Fibroblast of lung (primary cell): Measurements from ENCODE around the gene ANO10.

ENCODE experiments used
- CTCF ChIP-seq, 2 donors: IDR thresholded peaks in 1 of 2; conservative IDR thresholded peaks in 1 of 2; 1 replicate in 1 of 2; 2 replicates in 1 of 2; pipeline ENCODE4 v1.5.1; 2011 to 2012; ENCODE audit warnings: low read length in 2 of 2, control low read depth in 1 of 2, inconsistent platforms in 1 of 2, low read depth in 1 of 2, mild to moderate bottlenecking in 1 of 2
- EZH2 ChIP-seq: IDR thresholded peaks from 2 replicates; pipeline ENCODE4 v1.5.1; 2012; ENCODE audit warnings: low read length, control low read depth, mild to moderate bottlenecking; ENCODE audit errors: missing control alignments

- TF ChIP-seq CTCF (conservative IDR thresholded peaks at IDR 0.05 in 1 of 2, IDR thresholded peaks at IDR 0.05 in 1 of 2; ENCODE audit: low read depth in 1 of 2, low read length in 2 of 2), result no peak
- TF ChIP-seq EZH2, result no peak
Observed at GRCh38 chr3:43343185-43343584, 278.6 kb downstream of the ANO10 start.
